HepG2 (cell line): ENCODE data around the gene HADHA. TPM values are rescaled to one million over a fixed set of nuclear protein-coding genes. Genes with fewer than 3 reads are reported as not detected.

ENCODE experiments used
- ELF3 ChIP-seq: IDR thresholded peaks from 2 replicates; pipeline ENCODE4 v1.6.1; 2016; ENCODE audit warnings: missing genetic modification reagents, missing compliant biosample characterization
- FOXP1 ChIP-seq, 2 experiments: fragments of 450-650 bp in 1 of 2; IDR thresholded peaks; 2 replicates each; pipeline ENCODE4 v1.6.1; 2017 to 2018; ENCODE audit warnings: antibody characterized with exemption in 1 of 2
- HDAC2 ChIP-seq: sonication (generic); formaldehyde crosslinking; IDR thresholded peaks from 2 replicates; pipeline ENCODE4 v1.4.0; 2020; ENCODE audit warnings: missing genetic modification reagents
- HMGXB3 ChIP-seq: sonication (generic); formaldehyde crosslinking; IDR thresholded peaks from 2 replicates; pipeline ENCODE4 v1.4.0; 2020; ENCODE audit warnings: missing genetic modification reagents, borderline replicate concordance
- HOXA9 ChIP-seq: sonication (generic); formaldehyde crosslinking; IDR thresholded peaks from 2 replicates; pipeline ENCODE4 v1.8.1; 2022; ENCODE audit warnings: missing genetic modification reagents, mild to moderate bottlenecking, moderate library complexity, borderline replicate concordance
- MXD4 ChIP-seq: IDR thresholded peaks from 2 replicates; pipeline ENCODE4 v1.6.1; 2016; ENCODE audit warnings: mild to moderate bottlenecking, missing biosample characterization, missing genetic modification reagents
- NFATC3 ChIP-seq: sonication (generic); formaldehyde crosslinking; IDR thresholded peaks from 2 replicates; pipeline ENCODE4 v1.5.1; 2020; ENCODE audit warnings: mild to moderate bottlenecking, missing genetic modification reagents
- NR2F1 ChIP-seq, 2 experiments: fragments of 450-650 bp in 1 of 2; formaldehyde crosslinking in 1 of 2; IDR thresholded peaks; 2 replicates each; pipeline versions ENCODE4 v1.5.0 to v1.6.1; 2016 to 2020; ENCODE audit warnings: mild to moderate bottlenecking in 1 of 2, missing compliant biosample characterization in 1 of 2, missing genetic modification reagents in 1 of 2, moderate library complexity in 1 of 2
- SIN3A ChIP-seq: IDR thresholded peaks from 2 replicates; pipeline ENCODE4 v1.6.1; 2011; ENCODE audit warnings: low read depth, mild to moderate bottlenecking, control low read depth, low read length, borderline replicate concordance
- TCF7 ChIP-seq: sonication (generic); IDR thresholded peaks from 2 replicates; pipeline ENCODE4 v1.6.1; 2016; ENCODE audit warnings: antibody characterized with exemption, low read depth
- TEAD2 ChIP-seq: sonication (generic); formaldehyde crosslinking; IDR thresholded peaks from 2 replicates; pipeline ENCODE4 v1.9.0; 2021; ENCODE audit warnings: missing genetic modification reagents
- ZFP37 ChIP-seq: sonication (generic); formaldehyde crosslinking; IDR thresholded peaks from 2 replicates; pipeline ENCODE4 v1.4.0; 2020; ENCODE audit warnings: missing genetic modification reagents, borderline replicate concordance
- ZFY ChIP-seq: sonication (generic); formaldehyde crosslinking; IDR thresholded peaks from 2 replicates; pipeline ENCODE4 v1.4.0; 2020; ENCODE audit warnings: missing genetic modification reagents
- ZNF205 ChIP-seq: IDR thresholded peaks from 2 replicates; pipeline ENCODE4 v1.6.1; 2018; ENCODE audit warnings: missing biosample characterization, missing genetic modification reagents
- ZNF280D ChIP-seq: sonication (generic); formaldehyde crosslinking; IDR thresholded peaks from 2 replicates; pipeline ENCODE4 v1.5.1; 2020; ENCODE audit warnings: mild to moderate bottlenecking, missing genetic modification reagents
- ZNF550 ChIP-seq: sonication (generic); formaldehyde crosslinking; IDR thresholded peaks from 2 replicates; pipeline ENCODE4 v1.4.0; 2020; ENCODE audit warnings: mild to moderate bottlenecking, missing genetic modification reagents, borderline replicate concordance
- ZNF572 ChIP-seq: sonication (generic); formaldehyde crosslinking; IDR thresholded peaks from 2 replicates; pipeline ENCODE4 v1.5.1; 2020; ENCODE audit warnings: mild to moderate bottlenecking, missing genetic modification reagents
- ZZZ3 ChIP-seq: sonication (generic); formaldehyde crosslinking; IDR thresholded peaks from 2 replicates; pipeline ENCODE4 v1.4.0; 2020; ENCODE audit warnings: missing genetic modification reagents, mild to moderate bottlenecking, borderline replicate concordance
- polyA plus RNA-seq, 8 experiments: library from polyadenylated mRNA; depleted of rRNA in 3 of 8; stranded (reverse) in 7 of 8; unstranded in 1 of 8; fragments of >200 nt; fragmentation: Illumina TruSeq in 4 of 8; extraction: Trizol in 4 of 8; gene quantifications; 2 replicates each; pipeline versions ENCODE4 v1.2.1 to v1.2.3, GENCODE V29; 2011 to 2016; ENCODE audit warnings: low read depth in 4 of 8, missing spikeins in 1 of 8, mixed read lengths in 1 of 8; ENCODE audit not compliant: insufficient read depth in 1 of 8
- total RNA-seq, 5 experiments: library from RNA; depleted of rRNA; stranded (reverse); fragments of >200 nt; fragmentation: Illumina TruSeq; extraction: Trizol; gene quantifications; 2 replicates each; pipeline ENCODE4 v1.2.3, GENCODE V29; 2016; ENCODE audit warnings: low read depth in 1 of 5
- TF ChIP-seq, protein P1 (sequence below): sonication (generic); formaldehyde crosslinking; IDR thresholded peaks from 2 replicates; pipeline ENCODE4 v1.5.0; 2020; ENCODE audit warnings: missing genetic modification reagents
- TF ChIP-seq, protein P2 (sequence below): sonication (generic); formaldehyde crosslinking; IDR thresholded peaks from 2 replicates; pipeline ENCODE4 v1.8.0; 2022; ENCODE audit warnings: mild to moderate bottlenecking, missing genetic modification reagents

HADHA gene
- total and polyA plus RNA-seq, 2 of the 13 experiments (the other 11 are each of a cell fraction or from before 2014, with no cell fraction given): 102 to 270 TPM

- TF ChIP-seq, protein P1, sequence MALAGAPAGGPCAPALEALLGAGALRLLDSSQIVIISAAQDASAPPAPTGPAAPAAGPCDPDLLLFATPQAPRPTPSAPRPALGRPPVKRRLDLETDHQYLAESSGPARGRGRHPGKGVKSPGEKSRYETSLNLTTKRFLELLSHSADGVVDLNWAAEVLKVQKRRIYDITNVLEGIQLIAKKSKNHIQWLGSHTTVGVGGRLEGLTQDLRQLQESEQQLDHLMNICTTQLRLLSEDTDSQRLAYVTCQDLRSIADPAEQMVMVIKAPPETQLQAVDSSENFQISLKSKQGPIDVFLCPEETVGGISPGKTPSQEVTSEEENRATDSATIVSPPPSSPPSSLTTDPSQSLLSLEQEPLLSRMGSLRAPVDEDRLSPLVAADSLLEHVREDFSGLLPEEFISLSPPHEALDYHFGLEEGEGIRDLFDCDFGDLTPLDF (CRISPR knock-in tag): no peak
- no peak for TF ChIP-seq ZFP37 (CRISPR knock-in tag)
- no peak for TF ChIP-seq SIN3A
- no peak for TF ChIP-seq ZNF205
- no peak for TF ChIP-seq ZNF572 (CRISPR knock-in tag)
- 0 out of 2 replicates have a peak, but pooled peaks have one; percentile 24 for TF ChIP-seq ELF3
- no peak for TF ChIP-seq TCF7
- TF ChIP-seq HMGXB3 (CRISPR knock-in tag): no peak
- TF ChIP-seq HOXA9: no peak
- TF ChIP-seq, protein P2, sequence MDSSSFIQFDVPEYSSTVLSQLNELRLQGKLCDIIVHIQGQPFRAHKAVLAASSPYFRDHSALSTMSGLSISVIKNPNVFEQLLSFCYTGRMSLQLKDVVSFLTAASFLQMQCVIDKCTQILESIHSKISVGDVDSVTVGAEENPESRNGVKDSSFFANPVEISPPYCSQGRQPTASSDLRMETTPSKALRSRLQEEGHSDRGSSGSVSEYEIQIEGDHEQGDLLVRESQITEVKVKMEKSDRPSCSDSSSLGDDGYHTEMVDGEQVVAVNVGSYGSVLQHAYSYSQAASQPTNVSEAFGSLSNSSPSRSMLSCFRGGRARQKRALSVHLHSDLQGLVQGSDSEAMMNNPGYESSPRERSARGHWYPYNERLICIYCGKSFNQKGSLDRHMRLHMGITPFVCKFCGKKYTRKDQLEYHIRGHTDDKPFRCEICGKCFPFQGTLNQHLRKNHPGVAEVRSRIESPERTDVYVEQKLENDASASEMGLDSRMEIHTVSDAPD: no peak
- no peak for TF ChIP-seq ZNF280D
- no peak for TF ChIP-seq HDAC2 (CRISPR knock-in tag)
- no peak for TF ChIP-seq FOXP1 (IDR thresholded peaks at IDR 0.05)
- no peak for TF ChIP-seq FOXP1 (CRISPR knock-in tag; IDR thresholded peaks at IDR 0.05)
- no peak for TF ChIP-seq NFATC3 (CRISPR knock-in tag)
- TF ChIP-seq TEAD2 (CRISPR knock-in tag): no peak
- no peak for TF ChIP-seq ZZZ3 (CRISPR knock-in tag)
- no peak for TF ChIP-seq ZFY (CRISPR knock-in tag)
- TF ChIP-seq MXD4 (CRISPR knock-in tag): no peak
- no peak for TF ChIP-seq ZNF550 (CRISPR knock-in tag)
- TF ChIP-seq NR2F1 (CRISPR knock-in tag; IDR thresholded peaks at IDR 0.05): no peak
Observed at GRCh38 chr2:26144953-26145680, 99.3 kb downstream of the HADHA start (continued).
